Stimulated activated CD4-positive, alpha-beta T cell treated with anti-CD3 and anti-CD28 coated beads, Interleukin-4, amount 100 ng/mL, for 24 hours (primary cell): ENCODE data around the gene HSF2.
A peak's percentile ranks its signal among the peaks of the same experiment; 100 is the strongest.

Source experiments
- DNase-seq: peaks from one replicate; pipeline ENCODE4 v3.0.0-alpha.2; 2020

Gene HSF2

GRCh38 chr6:122399348-122400120 lies at the start of gene HSF2:
Gene HSF2 (plus strand): TSS chr6:122399652. CDS start chr6:122399738, 86 bp downstream.
- DNase-seq, result peak; percentile 95

- DNase-seq, result no peak
Observed at GRCh38 chr6:122352981-122353664, 46.3 kb upstream of the HSF2 start.

- no peak for DNase-seq
Observed at GRCh38 chr6:122360809-122361208, 38.6 kb upstream of the HSF2 start.

GRCh38 chr6:122361314-122361979 lies 38.0 kb upstream of the HSF2 start:
- DNase-seq, result no peak

- DNase-seq, result no peak
Observed at GRCh38 chr6:122363769-122364483, 35.5 kb upstream of the HSF2 start.

- no peak for DNase-seq
Observed at GRCh38 chr6:122365775-122366403, 33.6 kb upstream of the HSF2 start.

GRCh38 chr6:122367171-122367570 lies 32.3 kb upstream of the HSF2 start:
- no peak for DNase-seq

- DNase-seq, result no peak
Observed at GRCh38 chr6:122369536-122369935, 29.9 kb upstream of the HSF2 start.

GRCh38 chr6:122372647-122373046 lies 26.8 kb upstream of the HSF2 start:
- no peak for DNase-seq

GRCh38 chr6:122374307-122374706 lies 25.1 kb upstream of the HSF2 start:
- no peak for DNase-seq

GRCh38 chr6:122376246-122376645 lies 23.2 kb upstream of the HSF2 start:
- DNase-seq, result no peak

- DNase-seq, result peak; percentile 69
Observed at GRCh38 chr6:122381494-122382265, 17.8 kb upstream of the HSF2 start.

- DNase-seq, result no peak
Observed at GRCh38 chr6:122385857-122386612, 13.4 kb upstream of the HSF2 start.

GRCh38 chr6:122388945-122389344 lies 10.5 kb upstream of the HSF2 start:
- no peak for DNase-seq

GRCh38 chr6:122389704-122390372 lies 9.6 kb upstream of the HSF2 start:
- DNase-seq, result no peak

- no peak for DNase-seq
Observed at GRCh38 chr6:122392564-122393350, 6.7 kb upstream of the HSF2 start.

- DNase-seq, result no peak
Observed at GRCh38 chr6:122393351-122393896, 6.0 kb upstream of the HSF2 start.

- DNase-seq, result no peak
Observed at GRCh38 chr6:122394016-122394415, 5.4 kb upstream of the HSF2 start.

GRCh38 chr6:122399055-122399347 lies 451 bp upstream of the HSF2 start:
- DNase-seq, result no peak

- no peak for DNase-seq
Observed at GRCh38 chr6:122400121-122400450, 634 bp downstream of the HSF2 start.
